Ectodermal cell (in vitro differentiated cells): ENCODE results near the gene REXO4.

Experiments used
- H3K27ac ChIP-seq: 2 replicates; pipeline ENCODE4 v1.7.0; 2013; ENCODE audit warnings: mild to moderate bottlenecking, low read depth, low read length; ENCODE audit not compliant: insufficient read depth, poor library complexity, severe bottlenecking
- H3K27me3 ChIP-seq: 2 replicates; pipeline ENCODE4 v1.7.0; 2013; ENCODE audit warnings: mild to moderate bottlenecking, low read length; ENCODE audit not compliant: insufficient read depth, control insufficient read depth, poor library complexity, severe bottlenecking
- H3K36me3 ChIP-seq: one replicate; pipeline ENCODE4 v1.7.0; 2013; ENCODE audit warnings: low read length; ENCODE audit not compliant: control insufficient read depth, insufficient read depth
- H3K4me1 ChIP-seq: one replicate; pipeline ENCODE4 v1.7.0; 2013; ENCODE audit warnings: low read length; ENCODE audit not compliant: control insufficient read depth, insufficient read depth
- H3K4me3 ChIP-seq: 2 replicates; pipeline ENCODE4 v1.7.0; 2013; ENCODE audit warnings: low read depth, low read length, control low read depth; ENCODE audit not compliant: insufficient read depth
- H3K9me3 ChIP-seq: 2 replicates; pipeline ENCODE4 v1.7.0; 2013; ENCODE audit warnings: mild to moderate bottlenecking, low read length, moderate library complexity; ENCODE audit not compliant: control insufficient read depth
- WGBS, 2 experiments: methylation state at CpG; one replicate each; pipeline ENCODE4 v1.1.7; 2013; ENCODE audit warnings: missing lambda C conversion rate in 2 of 2; 5-methylcytosine and 5-hydroxymethylcytosine counted together

REXO4 gene

DNA sequence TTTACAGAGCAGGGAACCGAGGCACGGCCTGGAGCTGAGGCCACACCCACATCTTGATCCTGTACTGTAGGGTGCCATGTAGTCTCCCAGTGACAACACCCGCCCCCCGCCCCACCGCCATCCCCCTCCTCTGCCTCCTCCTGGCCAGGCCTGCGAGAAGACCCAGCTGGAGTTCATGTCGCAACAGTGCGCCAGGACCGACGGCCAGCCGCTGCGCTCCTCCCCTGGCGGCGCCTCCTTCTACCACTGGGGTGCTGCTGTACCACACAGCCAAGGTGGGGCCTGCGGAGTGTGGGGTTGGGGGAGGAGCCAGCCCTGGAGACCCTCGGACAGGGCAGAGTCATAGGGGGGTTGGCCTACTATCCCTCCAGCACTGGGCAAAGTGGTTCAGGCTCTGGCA, 18.9 kb upstream of the REXO4 start:
- Histone ChIP-seq H3K27me3 (no peaks in the 10 kb centered on the region), H3K27ac (no peak overlapping the region), H3K9me3 (no peaks in the 10 kb centered on the region), H3K4me1 (no peaks in the 10 kb centered on the region), H3K4me3 (no peak overlapping the region), H3K36me3 (no peaks in the 10 kb centered on the region)
- 85 to 89% methylated on average over 15 to 16 of the region's 16 CpGs for WGBS, 2 experiments

DNA sequence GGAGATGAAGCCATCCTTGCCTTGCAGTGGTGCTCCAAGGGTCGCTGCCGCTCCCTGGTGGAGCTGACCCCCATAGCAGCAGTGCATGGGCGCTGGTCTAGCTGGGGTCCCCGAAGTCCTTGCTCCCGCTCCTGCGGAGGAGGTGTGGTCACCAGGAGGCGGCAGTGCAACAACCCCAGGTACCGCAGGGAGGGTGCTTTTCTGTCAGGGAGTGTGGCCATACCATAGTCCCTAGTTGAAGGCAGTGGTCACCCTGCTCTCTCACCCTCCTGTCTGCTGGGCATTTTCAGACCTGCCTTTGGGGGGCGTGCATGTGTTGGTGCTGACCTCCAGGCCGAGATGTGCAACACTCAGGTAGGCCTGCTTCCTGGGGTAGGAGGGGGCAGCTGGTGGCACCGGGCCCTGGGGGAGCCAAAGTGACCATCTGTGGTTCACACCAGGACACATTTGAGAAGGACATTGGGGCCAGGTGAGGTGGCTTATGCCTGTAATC, 15.6 kb upstream of the REXO4 start:
- Histone ChIP-seq H3K9me3 (no peaks in the 10 kb centered on the region), H3K27ac (no peak overlapping the region), H3K27me3 (peaks cover 20% of the 10 kb centered on the region), H3K4me3 (no peak overlapping the region), H3K4me1 (no peaks in the 10 kb centered on the region), H3K36me3 (no peaks in the 10 kb centered on the region)
- WGBS, 2 experiments, result 83 to 86% methylated on average over 11 of the region's 11 CpGs

- 86 to 88% methylated on average over 1 of the region's 1 CpG for WGBS, 2 experiments
- no peaks in the 10 kb centered on the region for H3K36me3 ChIP-seq
- no peaks in the 10 kb centered on the region for H3K9me3 ChIP-seq
- no peak overlapping the region for H3K4me3 ChIP-seq
- peaks cover 32% of the 10 kb centered on the region for H3K27me3 ChIP-seq
- H3K27ac ChIP-seq, result no peak overlapping the region
- no peaks in the 10 kb centered on the region for H3K4me1 ChIP-seq
Observed at GRCh38 chr9:133430244-133430643, 12.4 kb upstream of the REXO4 start.

GRCh38 chr9:133429641-133430161, 11.9 kb upstream of the REXO4 start:
- Histone ChIP-seq H3K4me3 (no peak overlapping the region), H3K4me1 (no peaks in the 10 kb centered on the region), H3K36me3 (no peaks in the 10 kb centered on the region), H3K9me3 (no peaks in the 10 kb centered on the region), H3K27me3 (peaks cover 32% of the 10 kb centered on the region), H3K27ac (no peak overlapping the region)
- WGBS, 2 experiments, result 7 to 8% methylated on average over 49 of the region's 49 CpGs

DNA sequence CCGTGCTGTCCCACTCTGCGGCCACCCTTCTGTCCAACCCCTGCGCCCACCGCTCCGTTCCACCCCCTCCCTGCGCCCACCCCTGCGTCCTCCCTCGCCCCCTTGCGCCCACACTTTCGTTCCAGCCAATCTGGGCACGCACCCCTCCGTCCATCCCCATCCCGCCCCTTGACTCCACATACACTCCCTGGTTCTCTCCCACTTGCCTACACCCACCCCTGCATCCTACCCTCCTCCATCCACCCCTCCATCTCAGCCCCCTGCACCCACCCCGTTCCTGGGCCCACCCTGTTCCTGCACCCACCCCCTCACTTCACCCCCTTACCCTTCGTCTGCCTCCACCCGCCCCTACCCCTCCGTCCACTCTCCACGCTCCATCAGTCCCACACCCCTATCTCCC, 11.4 kb upstream of the REXO4 start:
- Histone ChIP-seq H3K27ac (no peak overlapping the region), H3K36me3 (no peaks in the 10 kb centered on the region), H3K27me3 (peaks cover 32% of the 10 kb centered on the region), H3K4me3 (no peak overlapping the region), H3K9me3 (no peaks in the 10 kb centered on the region), H3K4me1 (no peaks in the 10 kb centered on the region)
- WGBS, 2 experiments, result 2% methylated on average over 18 of the region's 18 CpGs

DNA sequence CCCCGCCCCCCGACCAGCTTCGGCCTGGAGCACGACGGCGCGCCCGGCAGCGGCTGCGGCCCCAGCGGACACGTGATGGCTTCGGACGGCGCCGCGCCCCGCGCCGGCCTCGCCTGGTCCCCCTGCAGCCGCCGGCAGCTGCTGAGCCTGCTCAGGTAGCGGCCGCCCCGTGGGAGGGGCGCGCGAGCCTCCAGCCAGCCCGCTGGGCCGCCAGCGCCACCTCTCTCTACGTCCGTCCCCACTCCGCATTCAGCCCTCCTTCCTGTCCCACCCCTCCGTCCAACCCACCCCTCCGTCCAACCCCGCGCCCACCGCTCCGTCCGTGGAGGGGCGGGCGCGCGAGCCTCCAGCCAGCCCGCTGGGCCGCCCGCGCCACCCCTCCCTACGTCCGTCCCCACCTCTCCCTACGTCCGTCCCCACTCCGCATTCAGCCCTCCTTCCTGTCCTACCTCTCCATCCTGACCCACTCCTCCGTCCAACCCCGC, 10.8 kb upstream of the REXO4 start:
- Histone ChIP-seq H3K9me3 (no peaks in the 10 kb centered on the region), H3K4me3 (no peak overlapping the region), H3K36me3 (no peaks in the 10 kb centered on the region), H3K27me3 (peaks cover 32% of the 10 kb centered on the region), H3K4me1 (no peaks in the 10 kb centered on the region), H3K27ac (no peak overlapping the region)
- WGBS, 2 experiments, result 0% methylated on average over 57 of the region's 57 CpGs

GRCh38 chr9:133427658-133428348, 10.0 kb upstream of the REXO4 start:
- Histone ChIP-seq H3K36me3 (no peaks in the 10 kb centered on the region), H3K4me3 (no peak overlapping the region), H3K9me3 (no peaks in the 10 kb centered on the region), H3K27ac (no peak overlapping the region), H3K4me1 (no peaks in the 10 kb centered on the region), H3K27me3 (peaks cover 32% of the 10 kb centered on the region)
- 61 to 64% methylated on average over 10 of the region's 10 CpGs for WGBS, 2 experiments

DNA sequence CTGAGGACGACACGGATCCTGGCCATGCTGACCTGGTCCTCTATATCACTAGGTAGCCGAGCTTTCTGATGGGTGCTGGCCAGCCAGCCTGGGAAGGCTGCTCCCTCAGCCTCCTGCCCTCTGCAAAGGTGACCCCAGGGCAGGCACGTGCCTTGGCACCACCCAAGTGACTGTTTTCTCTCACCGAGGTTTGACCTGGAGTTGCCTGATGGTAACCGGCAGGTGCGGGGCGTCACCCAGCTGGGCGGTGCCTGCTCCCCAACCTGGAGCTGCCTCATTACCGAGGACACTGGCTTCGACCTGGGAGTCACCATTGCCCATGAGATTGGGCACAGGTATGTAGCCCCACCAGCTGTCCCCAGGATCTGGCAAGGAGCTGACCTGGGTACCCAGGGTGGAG, 8.2 kb upstream of the REXO4 start:
- 89 to 90% methylated on average over 11 of the region's 11 CpGs for WGBS, 2 experiments
- no peak overlapping the region for H3K27ac ChIP-seq
- no peaks in the 10 kb centered on the region for H3K9me3 ChIP-seq
- H3K4me3 ChIP-seq, result no peak overlapping the region
- H3K27me3 ChIP-seq, result peaks cover 32% of the 10 kb centered on the region
- H3K36me3 ChIP-seq, result no peaks in the 10 kb centered on the region
- H3K4me1 ChIP-seq, result no peaks in the 10 kb centered on the region

DNA sequence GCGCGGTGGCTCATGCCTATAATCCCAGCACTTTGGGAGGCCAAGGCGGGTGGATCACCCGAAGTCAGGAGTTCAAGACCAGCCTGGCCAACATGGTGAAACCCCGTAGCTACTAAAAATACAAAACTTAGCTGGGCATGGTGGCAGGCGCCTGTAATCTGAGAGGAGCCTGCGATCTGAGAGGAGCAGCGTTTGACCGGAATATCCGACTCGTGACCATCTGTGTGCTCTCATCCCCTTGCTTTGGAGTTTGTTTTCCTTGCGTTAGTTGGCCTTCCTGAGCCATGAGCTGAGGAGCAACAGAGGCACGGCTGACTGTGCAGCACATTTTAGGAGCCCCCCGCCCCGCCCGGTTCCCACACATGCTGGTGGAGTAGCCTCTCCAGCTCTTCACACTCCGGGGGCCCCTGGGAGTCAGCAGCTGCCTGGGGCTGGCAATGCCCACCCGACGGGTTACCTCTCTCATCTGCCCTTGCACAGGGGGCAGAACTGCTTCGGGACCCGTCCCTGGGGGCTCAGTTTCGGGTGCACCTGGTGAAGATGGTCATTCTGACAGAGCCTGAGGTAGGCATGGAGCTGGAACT, 7.3 kb upstream of the REXO4 start:
- Histone ChIP-seq H3K27me3 (peaks cover 29% of the 10 kb centered on the region), H3K9me3 (no peaks in the 10 kb centered on the region), H3K36me3 (no peaks in the 10 kb centered on the region), H3K4me1 (no peaks in the 10 kb centered on the region), H3K4me3 (no peak overlapping the region), H3K27ac (no peak overlapping the region)
- 91 to 93% methylated on average over 22 of the region's 22 CpGs for WGBS, 2 experiments

DNA sequence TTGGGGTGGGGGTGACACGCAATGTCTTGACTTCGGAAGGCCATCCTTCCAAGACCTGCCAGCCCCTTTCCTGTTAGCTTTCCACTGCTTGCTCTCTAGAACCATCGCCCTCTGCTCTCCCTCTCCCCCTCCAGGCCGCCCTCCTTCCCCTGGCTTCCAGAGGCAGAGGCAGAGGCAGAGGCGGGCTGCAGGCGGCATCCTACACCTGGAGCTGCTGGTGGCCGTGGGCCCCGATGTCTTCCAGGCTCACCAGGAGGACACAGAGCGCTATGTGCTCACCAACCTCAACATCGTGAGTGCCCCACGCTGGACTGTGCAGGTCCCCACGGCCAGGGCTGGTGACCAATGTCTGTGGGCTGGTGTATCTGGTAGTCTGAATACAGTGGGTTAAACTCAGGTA, 6.4 kb upstream of the REXO4 start:
- Histone ChIP-seq H3K4me1 (no peaks in the 10 kb centered on the region), H3K27me3 (peaks cover 20% of the 10 kb centered on the region), H3K4me3 (no peak overlapping the region), H3K9me3 (no peaks in the 10 kb centered on the region), H3K36me3 (no peaks in the 10 kb centered on the region), H3K27ac (no peak overlapping the region)
- 90 to 91% methylated on average over 12 of the region's 12 CpGs for WGBS, 2 experiments
